Kasumi-1 (cell line): ENCODE measurements around the gene PALM.

Source experiments
- DNase-seq, 2 experiments: peaks; one replicate each; lab custom pipeline; 2025; lab: John Stamatoyannopoulos, UW

The PALM gene

GRCh38 chr19:752652-753517, 44.1 kb downstream of the PALM start:
- no peak for DNase-seq

DNA sequence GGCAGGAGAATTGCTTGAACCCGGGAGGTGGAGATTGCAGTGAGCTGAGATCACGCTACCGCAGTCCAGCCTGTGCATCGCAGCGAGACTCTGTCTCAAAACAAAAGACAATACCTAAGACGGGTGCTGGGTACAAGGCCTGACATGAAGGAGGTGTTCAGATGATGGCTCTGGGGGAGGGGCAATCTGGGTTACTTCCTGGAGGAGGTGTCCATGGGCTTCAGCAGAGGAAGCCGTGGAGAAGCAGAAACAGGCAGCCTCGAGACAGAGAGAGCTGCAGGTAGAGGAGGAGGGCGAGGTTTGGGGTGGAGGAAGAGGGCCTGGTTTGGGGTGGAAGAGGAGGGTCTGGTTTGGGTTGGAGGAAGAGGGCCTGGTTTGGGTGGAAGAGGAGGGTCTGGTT, 45.8 kb downstream of the PALM start:
- no peak for DNase-seq

- DNase-seq = no peak
These were observed 46.3 kb downstream of the PALM start for GRCh38 chr19:755063-755462.

DNA sequence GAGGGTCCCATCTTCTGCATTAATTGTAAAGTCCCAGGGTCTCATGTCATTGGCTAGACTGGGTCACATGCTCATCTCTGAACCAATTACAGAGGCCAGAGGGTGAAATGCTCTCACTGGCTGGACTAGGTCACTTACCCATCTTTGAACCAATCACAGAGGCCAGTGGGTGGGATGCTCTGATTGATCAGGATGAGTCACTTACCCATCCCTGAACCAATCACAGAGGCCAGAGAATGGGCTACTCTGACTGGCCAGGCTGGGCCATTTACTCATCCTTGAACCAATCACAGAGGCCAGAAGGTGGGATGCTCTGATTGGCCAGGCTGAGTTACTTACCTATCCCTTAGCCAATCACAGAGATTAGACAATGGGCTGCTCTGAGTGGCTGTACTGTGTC, 47.5 kb downstream of the PALM start:
- DNase-seq = no peak

- no peak for DNase-seq
These were observed 48.3 kb downstream of the PALM start for GRCh38 chr19:756821-757688.

GRCh38 chr19:757811-758668, 49.3 kb downstream of the PALM start:
- no peak for DNase-seq

- no peak for DNase-seq
These were observed 54.4 kb downstream of the PALM start for GRCh38 chr19:763181-763580.

GRCh38 chr19:763869-764268, 55.1 kb downstream of the PALM start:
- DNase-seq = no peak

GRCh38 chr19:764301-764700, 55.6 kb downstream of the PALM start:
- DNase-seq = no peak

- no peak for DNase-seq
These were observed 56.5 kb downstream of the PALM start for GRCh38 chr19:765179-765738.

DNA sequence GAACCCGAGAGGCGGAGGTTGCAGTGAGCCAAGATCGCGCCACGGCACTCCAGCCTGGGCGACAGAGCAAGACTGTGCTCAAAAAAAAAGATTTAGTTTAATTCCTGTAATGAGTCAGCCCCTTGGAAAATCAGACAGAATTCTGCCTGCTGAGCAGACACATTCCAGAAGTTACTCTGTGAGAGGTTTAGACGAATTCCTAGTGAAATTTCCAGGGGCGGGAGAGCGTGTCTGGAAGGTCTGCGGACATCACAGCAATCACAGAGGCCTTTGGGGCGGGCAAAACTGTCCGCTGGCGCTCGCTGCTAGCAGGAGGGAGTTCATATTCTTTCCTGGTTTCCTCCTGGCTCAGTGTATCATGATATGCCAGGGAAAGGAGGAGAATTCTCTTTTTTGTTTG, 59.7 kb downstream of the PALM start:
- no peak for DNase-seq

- DNase-seq = no peak
These were observed 60.9 kb downstream of the PALM start for GRCh38 chr19:769616-770015.

DNA sequence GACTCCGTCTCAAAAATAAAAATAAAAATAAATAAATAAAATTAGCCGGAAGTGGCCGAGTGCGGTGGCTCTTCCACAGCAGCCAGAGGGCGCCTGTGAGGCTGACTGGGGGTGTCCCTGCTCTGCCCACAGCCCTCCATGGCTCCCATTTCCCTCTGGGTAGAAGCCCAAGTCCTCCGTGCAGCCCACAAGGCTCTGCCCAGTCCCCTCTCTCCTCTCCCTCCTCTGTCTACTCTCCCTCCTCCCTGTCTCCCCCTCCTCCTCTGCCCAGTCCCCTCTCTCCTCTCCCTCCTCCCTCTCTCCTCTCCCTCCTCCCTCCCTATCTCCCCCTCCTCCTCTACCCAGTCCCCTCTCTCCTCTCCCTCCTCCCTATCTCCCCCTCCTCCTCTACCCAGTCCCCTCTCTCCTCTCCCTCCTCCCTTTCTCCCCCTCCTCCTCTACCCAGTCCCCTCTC, 62.6 kb downstream of the PALM start:
- DNase-seq = peak; percentile 47 to 50

DNA sequence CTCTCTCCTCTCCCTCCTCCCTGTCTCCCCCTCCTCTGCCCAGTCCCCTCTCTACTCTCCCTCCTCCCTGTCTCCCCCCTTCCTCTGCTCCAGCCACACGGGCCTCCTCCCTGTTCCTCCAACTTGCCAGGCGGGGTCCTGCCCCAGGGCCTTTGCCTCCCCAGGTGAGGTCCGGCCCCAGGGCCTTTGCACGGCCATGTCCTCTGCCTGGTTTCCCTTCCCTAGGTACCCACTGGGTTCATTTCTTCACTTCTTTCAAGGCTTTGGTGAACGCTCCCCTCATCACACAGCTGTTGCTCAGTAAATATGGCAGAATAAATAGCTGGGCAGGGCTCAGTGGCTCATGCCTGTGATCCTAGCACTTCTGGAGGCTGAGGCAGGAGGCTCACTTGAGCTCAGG, 63.3 kb downstream of the PALM start:
- no peak for DNase-seq

GRCh38 chr19:772730-773436, 64.1 kb downstream of the PALM start:
- DNase-seq = no peak

DNA sequence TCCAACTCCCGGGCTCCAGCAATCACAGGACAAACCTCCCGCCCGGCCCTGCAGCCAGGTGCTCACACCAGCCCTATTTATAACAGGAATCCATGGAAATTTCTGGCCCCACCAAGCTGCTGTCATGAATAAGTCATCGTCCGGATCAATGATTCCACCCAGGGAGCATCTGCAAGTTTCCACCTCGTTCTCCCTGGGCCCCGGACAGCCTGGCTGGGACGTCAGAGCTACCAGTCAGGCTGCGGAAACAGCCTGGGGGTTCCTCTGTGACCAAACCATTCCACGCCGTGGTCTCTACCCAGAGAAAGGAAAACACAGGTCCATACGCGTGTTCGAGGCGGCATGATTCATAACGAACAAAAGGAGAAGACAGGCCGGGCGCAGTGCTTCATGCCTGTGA, 67.8 kb downstream of the PALM start:
- no peak for DNase-seq

DNA sequence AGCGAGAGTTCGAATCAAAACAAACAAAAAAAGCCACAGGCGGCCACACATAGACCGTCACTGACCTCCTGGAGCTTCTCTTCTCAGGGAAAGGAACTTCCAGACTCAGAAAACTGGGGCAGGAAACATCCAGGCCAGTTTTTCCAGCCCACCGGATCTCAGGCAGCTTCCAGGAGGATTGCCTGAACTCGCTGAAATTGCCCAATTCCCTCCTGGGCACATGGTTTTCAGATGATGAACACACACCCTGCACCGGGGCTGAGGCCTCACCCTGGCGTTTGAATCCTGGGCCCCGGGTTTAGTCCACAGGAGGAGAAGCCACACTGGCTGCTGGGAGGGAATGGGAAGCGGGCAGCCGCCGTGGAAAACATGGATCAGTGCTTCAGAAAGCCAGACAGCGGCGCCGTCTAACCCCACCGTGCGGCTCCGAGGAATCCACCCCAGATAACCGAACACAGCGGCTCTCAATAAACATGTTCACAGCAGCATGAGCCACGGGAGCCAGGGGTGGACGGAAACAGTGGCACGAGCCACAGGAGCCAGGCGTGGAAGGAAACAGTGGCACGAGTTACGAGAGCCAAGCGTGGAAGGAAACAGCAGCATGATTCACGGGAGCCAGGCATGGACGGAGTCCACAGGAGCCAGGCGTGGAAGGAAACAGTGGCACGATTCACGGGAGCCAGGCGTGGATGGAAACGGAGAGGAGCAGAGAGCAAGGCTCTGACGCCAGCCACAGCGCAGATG, 70.3 kb downstream of the PALM start:
- DNase-seq = no peak

DNA sequence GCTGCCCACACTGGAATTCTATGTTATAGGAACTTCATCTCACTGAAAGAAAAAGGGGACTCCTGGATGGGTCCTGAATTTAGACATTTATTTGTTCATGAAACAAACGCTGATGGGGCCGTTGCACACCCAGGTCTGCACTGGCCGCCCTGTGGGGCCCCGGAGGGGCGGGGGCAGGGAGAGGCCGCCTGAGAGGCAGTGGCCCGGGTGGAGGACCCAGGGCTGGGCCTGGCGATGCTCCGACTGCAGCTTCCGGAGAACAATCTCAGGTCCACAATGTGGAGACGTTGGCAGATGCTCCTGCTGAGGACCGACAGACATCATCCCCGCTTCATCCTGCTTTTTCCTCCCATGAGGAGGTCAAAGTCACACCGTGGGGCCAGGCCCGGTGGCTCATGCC, 72.2 kb downstream of the PALM start:
- DNase-seq = no peak

DNA sequence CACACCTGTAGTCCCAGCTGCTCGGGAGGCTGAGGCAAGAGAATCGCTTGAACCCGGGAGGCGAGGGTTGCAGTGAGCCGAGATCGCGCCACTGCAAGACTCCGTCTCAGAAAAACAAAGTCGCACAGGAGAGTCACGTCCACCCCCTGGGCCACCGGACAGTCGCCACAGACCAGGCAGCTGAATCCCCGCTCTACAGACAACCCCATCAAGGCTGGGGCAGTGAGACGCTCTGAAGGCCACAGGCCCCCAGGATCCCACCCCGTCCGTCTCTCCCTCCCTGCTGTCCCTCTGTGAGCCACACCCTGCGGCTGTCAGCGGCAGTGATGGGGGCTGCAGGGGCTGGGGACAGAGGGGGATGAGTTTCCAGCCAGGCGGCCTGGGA, 73.1 kb downstream of the PALM start:
- no peak for DNase-seq

GRCh38 chr19:782185-782877, 73.6 kb downstream of the PALM start:
- DNase-seq = no peak
